Activated CD8-positive, alpha-beta memory T cell treated with anti-CD3 and anti-CD28 coated beads, Interleukin-2, amount 10 ng/mL, durations not matched to agents 7 days and 5 days (primary cell): ENCODE measurements around the gene TUNAR. TPM values are rescaled to one million over a fixed set of nuclear protein-coding genes. Genes with fewer than 3 reads are reported as not detected.

Experiments used
- total RNA-seq, 2 experiments: library from RNA; stranded (reverse); gene quantifications; one replicate each; pipeline ENCODE4 v1.2.3, GENCODE V29; 2021

Gene TUNAR
- total RNA-seq, 2 experiments from 2014 or later: not detected

Other genes with a start within 250 kb of the TUNAR start
- not detected for gene TCL1B, start 190.4 kb upstream of the TUNAR start, total RNA-seq
- gene TCL1A, start 162.7 kb upstream of the TUNAR start, total RNA-seq: not detected
- under 1 TPM; 0.20 to 0.33 TPM for gene C14orf132, start 162.5 kb downstream of the TUNAR start, total RNA-seq